Measurements from ENCODE around the gene EBNA1BP2.
"Not testable (repeated sequence)": the region's sequence is repeated elsewhere in the genome, so short reads cannot be mapped to it uniquely, and the experiment has no call there.

EBNA1BP2 gene

DNA sequence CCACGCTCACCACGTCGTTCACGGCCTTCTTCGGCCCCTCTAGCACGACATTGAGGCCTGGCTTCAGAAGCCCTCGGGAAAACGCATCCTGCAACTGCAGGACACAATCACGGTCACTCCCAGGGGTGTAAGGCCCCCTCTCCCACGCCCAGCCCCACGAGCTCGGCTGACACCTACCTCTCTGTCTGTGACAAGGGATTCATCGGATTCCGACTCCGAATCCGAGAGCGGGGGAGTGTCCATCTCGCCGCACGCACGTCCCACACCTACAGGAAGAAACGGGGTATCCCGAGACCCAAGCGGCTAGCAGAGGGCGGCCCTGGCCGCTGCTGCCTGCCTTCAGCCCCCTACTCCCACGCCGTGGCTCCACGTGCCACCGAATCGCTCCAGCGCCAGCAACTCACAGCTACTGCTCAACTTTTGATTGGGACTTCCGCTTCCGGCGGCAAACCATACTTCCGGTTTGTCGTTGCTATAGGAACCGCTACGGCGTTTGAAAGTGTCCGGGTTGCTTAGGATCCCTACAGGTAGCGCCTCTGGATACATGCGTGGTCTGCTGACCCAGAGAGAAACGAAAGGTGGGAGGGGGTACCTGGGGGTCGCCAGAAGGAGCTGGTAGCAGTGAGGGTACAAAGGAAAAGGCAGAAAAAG, at the start of gene EBNA1BP2, which contains the start of gene CFAP57:
TSS of gene EBNA1BP2 (minus strand) at position 415 of the 651 bp plus-strand sequence. CDS start at position 243, 172 bp downstream.
TSS of gene CFAP57 (plus strand) at position 455 of the 651 bp plus-strand sequence. CDS start 424 bp downstream, outside the sequence.
- peak; percentile 89 to 90 for DNase-seq

- no peak for DNase-seq
These were observed 49.7 kb upstream of the EBNA1BP2 start for GRCh38 chr1:43221797-43222196.

DNA sequence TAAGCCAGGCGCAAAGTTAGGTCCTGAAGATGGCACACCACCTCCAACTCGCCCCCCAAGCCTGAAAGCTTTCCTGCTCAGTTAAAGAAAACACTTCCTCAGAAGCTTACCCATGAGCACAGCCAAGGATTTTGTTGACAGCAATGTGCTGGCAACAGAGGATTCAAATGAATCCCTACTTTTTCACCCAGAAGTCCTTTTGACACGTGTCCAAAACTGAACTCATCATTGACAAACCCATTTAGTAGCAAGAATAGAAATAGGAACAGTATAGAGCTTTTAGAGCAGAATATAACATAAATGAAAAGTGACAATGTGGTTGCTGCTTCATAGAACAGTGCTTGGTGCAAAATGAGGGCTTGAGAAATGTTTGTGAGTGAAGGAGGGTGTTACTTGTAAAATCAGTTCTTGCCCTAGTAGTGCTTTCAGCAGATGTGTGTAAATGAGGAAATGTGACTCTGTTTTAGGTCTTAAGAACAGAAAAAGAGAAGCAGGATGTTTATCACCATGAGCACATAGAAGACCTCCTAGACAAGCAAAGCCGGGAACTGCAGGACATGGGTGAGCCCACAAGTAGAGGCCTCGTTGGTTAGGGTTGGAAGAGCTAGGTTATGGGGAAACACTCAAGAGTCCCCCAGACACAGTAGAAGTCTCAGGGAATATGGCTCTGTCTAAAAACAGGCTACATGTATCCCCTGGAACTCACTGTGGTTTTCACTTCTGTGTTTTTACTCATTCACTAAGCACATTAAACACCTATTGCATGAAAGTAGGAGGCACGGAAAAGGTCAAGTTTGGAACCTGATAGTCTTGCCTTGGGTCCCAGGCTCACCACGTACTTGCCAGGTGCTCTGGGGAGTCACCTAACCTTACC, 49.1 kb upstream of the EBNA1BP2 start:
- DNase-seq: no peak

- DNase-seq: no peak
These were observed 45.7 kb upstream of the EBNA1BP2 start for GRCh38 chr1:43217747-43218146.

DNA sequence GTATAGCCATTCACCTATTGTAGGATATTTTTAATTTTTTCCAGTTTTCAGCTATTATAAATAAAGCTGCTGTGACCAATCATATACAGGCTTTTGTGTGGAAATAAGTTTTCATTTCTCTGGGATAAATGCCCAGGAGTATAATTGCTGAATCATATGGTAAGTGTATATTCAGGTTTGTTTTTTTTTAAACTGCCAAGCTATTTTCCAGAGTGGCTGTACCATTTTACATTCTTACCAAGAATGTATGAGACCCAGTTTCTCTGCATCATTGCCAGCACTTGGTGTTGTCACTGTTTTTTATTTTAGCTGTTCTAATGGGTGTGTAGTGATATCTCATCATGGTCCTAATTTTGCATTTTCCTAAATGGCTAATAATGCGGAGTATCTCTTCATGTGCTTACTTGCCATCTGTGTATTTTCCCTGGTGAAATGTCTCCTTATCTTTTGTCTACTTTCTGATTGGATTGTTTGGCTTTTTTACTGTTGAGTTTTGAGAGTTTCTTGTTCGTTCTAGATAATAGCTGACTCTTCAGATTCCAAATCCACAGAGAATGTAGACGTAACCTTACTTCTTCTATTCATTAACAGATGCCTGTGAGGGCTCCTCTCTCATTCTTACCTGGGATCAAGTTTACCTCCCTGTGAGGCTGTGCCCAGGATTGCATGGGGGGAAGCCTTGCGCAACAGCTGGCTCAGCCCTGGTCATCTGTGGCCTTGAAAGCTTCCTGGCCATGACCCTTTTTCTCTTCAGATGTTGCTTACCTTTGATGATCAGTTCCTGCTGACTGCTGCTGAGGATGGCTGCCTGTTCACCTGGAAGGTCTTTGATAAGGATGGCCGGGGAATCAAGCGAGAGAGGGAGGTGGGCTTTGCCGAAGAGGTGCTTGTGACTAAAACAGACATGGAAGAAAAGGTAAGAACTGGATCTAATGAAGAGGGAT, 42.7 kb upstream of the EBNA1BP2 start:
- DNase-seq: no peak

DNA sequence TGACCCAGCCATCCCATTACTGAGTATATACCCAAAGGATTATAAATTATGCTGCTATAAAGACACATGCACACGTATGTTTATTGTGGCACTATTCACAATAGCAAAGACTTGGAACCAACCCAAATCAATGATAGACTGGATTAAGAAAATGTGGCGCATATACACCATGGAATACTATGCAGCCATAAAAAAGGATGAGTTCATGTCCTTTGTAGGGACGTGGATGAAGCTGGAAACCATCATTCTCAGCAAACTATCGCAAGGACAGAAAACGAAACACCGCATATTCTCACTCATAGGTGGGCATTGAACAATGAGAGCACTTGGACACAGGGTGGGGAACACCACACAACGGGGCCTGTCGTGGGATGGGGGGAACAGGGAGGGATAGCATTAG, 36.2 kb upstream of the EBNA1BP2 start:
- not testable (repeated sequence) for DNase-seq

DNA sequence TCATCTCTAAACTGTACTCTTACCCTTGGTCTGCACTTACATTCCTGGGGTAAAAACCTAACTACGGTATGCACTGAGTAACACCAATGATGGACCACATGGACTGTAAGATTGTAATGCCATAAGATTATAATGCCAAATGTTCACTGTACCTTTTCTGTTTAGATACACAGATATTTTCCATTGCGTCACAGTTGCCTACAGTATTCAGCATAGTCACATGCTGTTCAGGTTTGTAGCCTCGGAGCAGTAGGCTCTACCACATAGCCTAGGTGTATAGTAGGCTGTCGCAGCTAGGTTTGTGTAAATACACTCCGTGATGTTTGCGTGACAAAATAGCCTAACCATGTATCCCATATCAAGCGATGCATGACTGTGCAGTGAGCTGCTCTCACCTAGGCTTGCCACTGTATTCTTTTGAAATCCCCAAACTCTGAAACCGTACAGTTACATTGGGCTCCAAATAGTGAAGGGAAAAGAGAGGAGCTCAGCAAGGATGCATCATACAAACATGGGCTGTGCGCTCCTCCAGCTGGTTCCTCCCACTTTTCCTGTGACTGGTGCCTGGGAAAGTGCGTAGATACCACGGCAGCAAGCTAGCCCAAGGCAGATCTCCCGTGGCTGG, 35.3 kb upstream of the EBNA1BP2 start:
- no peak for DNase-seq

GRCh38 chr1:43206600-43207228, 34.6 kb upstream of the EBNA1BP2 start:
- DNase-seq: no peak

GRCh38 chr1:43205671-43206070, 33.6 kb upstream of the EBNA1BP2 start:
- DNase-seq: no peak

GRCh38 chr1:43204394-43204793, 32.3 kb upstream of the EBNA1BP2 start:
- DNase-seq: no peak

DNA sequence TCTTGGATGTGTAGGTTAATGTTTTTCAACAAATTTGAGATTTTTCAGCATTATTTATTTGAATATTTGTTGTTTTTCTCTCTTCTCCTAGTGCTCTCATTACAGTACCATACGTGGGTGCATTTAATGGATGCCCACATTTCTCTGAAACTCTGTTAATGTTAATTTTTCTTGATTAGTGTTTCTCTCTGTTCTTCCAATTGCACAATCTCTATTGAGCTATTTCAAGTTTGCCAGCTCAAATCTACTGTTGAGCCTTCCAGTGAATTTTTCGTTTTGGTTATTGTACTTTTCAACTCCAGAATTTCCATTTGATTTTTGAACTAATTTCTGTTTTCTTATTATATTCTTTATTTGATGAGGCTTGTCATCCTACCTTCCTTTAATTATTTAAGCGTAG, 31.8 kb upstream of the EBNA1BP2 start:
- no peak for DNase-seq

DNA sequence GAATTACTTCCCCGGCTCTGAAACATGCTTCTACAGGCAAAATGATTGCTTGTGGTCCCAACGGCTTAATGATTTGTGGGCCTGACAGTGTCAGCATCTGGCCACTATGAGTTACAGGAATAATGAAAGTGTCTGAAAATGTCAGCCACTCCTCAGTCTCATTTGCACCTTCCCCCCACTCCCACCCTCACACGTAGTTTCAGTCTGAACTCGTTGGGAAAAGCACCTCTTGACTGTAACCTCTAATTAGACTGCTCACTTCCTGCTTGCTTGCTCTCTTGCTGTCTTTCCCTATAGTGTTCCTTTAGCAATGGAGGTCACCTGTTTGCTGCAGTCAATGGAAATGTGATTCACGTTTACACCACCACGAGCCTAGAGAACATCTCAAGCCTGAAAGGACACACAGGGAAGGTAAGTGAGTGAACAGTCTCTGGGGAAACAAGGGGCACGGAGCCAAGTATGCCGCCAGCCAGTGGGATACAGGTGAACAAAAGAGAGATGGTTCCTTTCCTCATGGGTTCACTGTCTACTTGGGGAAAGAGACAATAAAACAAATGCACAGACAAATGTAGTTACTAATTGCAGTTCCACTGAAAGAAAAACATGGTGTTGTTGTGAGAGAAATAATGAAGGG, 27.1 kb upstream of the EBNA1BP2 start:
- DNase-seq: no peak

GRCh38 chr1:43197343-43198127, 25.4 kb upstream of the EBNA1BP2 start:
- no peak for DNase-seq

- DNase-seq: no peak
These were observed 22.4 kb upstream of the EBNA1BP2 start for GRCh38 chr1:43194509-43194908.

DNA sequence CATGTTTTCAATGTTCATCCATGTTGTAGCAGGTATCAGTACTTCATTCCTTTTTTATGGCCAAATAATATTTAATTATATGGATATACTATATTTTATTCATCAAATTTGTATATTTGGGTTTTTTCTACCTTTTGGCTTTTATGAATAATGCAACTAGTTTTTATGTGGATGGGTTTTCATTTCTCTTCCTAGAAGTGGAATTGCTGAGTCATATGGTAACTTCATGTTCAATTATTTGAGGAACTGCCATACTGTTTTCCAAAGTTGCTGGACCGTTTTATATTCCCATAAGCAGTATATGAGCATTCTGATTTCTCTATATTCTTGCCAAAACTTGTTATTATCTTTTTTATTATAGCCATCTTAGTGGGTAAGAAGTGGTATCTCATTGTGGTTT, 16.0 kb upstream of the EBNA1BP2 start:
- DNase-seq: no peak

GRCh38 chr1:43184995-43185394, 12.9 kb upstream of the EBNA1BP2 start:
- DNase-seq: no peak

DNA sequence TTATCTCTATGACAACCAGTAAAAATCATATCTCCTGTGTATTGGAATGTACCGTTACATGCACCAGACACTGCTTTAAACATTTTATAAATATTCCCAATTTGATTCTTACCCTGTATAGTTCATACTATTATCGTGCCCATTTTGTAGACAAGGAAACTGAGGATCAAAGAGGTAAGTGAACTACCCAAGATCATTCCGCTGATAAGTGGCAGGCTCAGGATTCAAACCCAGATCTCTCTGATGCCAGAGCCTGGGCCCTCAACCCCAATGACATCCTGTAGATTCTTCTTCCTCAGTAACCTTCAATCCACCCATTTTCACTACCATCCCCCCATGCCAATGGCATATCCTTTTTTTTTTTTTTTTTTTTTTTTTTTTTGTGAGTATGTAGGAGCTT, 12.3 kb upstream of the EBNA1BP2 start:
- DNase-seq: no peak

- no peak for DNase-seq
These were observed 5.6 kb upstream of the EBNA1BP2 start for GRCh38 chr1:43177691-43178090.

DNA sequence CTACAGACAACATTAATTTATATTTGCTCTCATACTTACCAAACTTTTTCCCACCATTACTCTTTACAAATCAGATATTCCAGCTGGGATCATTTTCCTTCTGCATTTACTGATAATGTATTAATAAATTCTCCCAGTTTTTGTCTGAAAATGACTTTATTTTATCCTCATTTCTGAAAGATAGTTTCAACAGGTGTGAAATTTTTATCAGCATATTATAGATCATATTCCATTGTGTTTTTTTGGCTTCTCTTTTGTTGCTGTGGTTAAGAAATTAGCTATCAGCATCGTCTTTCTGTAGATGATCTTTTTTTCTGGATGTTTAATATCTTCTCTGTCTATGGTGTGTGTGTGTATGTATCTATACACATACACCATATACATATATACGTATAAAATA, 2.8 kb upstream of the EBNA1BP2 start:
- DNase-seq: no peak

GRCh38 chr1:43172527-43172972, 460 bp upstream of the EBNA1BP2 start:
- DNase-seq: peak; percentile 85 to 88
